K562 (cell line): ENCODE measurements around the gene PADI4. TPM values are rescaled to one million over a fixed set of nuclear protein-coding genes. Genes with fewer than 3 reads are reported as not detected.

Source experiments
- AFF4 ChIP-seq: sonication (generic); formaldehyde crosslinking; IDR thresholded peaks from 2 replicates; pipeline ENCODE4 v1.8.0; 2023; ENCODE audit warnings: mild to moderate bottlenecking, missing genetic modification reagents
- ARNT ChIP-seq, 2 experiments: fragments of 450-650 bp; IDR thresholded peaks; 2 replicates each; pipeline ENCODE4 v1.6.1; 2016; ENCODE audit warnings: mild to moderate bottlenecking in 1 of 2
- FOXJ3 ChIP-seq: sonication (generic); formaldehyde crosslinking; IDR thresholded peaks from 2 replicates; pipeline ENCODE4 v1.4.0; 2020; ENCODE audit warnings: mild to moderate bottlenecking, missing genetic modification reagents
- GATAD2B ChIP-seq: fragments of 450-650 bp; IDR thresholded peaks from 2 replicates; pipeline ENCODE4 v1.6.1; 2017; ENCODE audit warnings: mild to moderate bottlenecking, borderline replicate concordance
- HDAC2 ChIP-seq: fragments of 450-650 bp; IDR thresholded peaks from 2 replicates; pipeline ENCODE4 v1.6.1; 2016; ENCODE audit warnings: mild to moderate bottlenecking
- HNRNPH1 ChIP-seq: fragments of 200-400 bp; formaldehyde crosslinking; optimal IDR thresholded peaks from 2 replicates; pipeline ENCODE3; 2017; ENCODE audit warnings: low read depth, mild to moderate bottlenecking, low read length, moderate library complexity
- KDM5B ChIP-seq: fragments of 200-600 bp; sonication (generic); IDR thresholded peaks from 2 replicates; pipeline ENCODE4 v1.6.1; 2012; ENCODE audit warnings: low read depth, mild to moderate bottlenecking, moderate library complexity, low read length, control low read depth, inconsistent platforms; ENCODE audit not compliant: insufficient replicate concordance
- KHSRP ChIP-seq: fragments of 450-650 bp; IDR thresholded peaks from 2 replicates; pipeline ENCODE4 v1.6.1; 2017
- MEF2D ChIP-seq: conservative IDR thresholded peaks from 2 replicates; pipeline ENCODE4 v1.6.1; 2016; ENCODE audit warnings: low read depth, missing genetic modification characterization, missing compliant biosample characterization
- NFE2L1 ChIP-seq: fragments of 450-650 bp; IDR thresholded peaks from 2 replicates; pipeline ENCODE4 v1.6.1; 2016; ENCODE audit warnings: missing genetic modification characterization, low read depth, mild to moderate bottlenecking, missing compliant biosample characterization, moderate library complexity, borderline replicate concordance
- POLR3G ChIP-seq: IDR thresholded peaks from 2 replicates; pipeline ENCODE4 v1.6.1; 2011; ENCODE audit not compliant: insufficient read length, insufficient replicate concordance; ENCODE audit errors: extremely low read depth
- PTRF ChIP-seq: fragments of 450-650 bp; IDR thresholded peaks from 2 replicates; pipeline ENCODE4 v1.6.1; 2016; ENCODE audit warnings: mild to moderate bottlenecking, missing genetic modification characterization, missing compliant biosample characterization
- UBTF ChIP-seq, 2 experiments: IDR thresholded peaks; 2 replicates each; pipeline ENCODE4 v1.6.1; 2012; ENCODE audit warnings: improper control_type of control experiment in 2 of 2, low read depth in 2 of 2, low read length in 2 of 2, borderline replicate concordance in 1 of 2
- ZNF174 ChIP-seq: fragments of 250-450 bp; sonication (Bioruptor Pico); IDR thresholded peaks from 2 replicates; pipeline ENCODE4 v1.4.0; 2020; ENCODE audit warnings: mild to moderate bottlenecking
- ZNF696 ChIP-seq: fragments of 250-450 bp; sonication (Bioruptor Pico); conservative IDR thresholded peaks from 2 replicates; pipeline ENCODE4 v1.4.0; 2020; ENCODE audit warnings: mild to moderate bottlenecking, moderate library complexity
- ZNF785 ChIP-seq: fragments of 250-450 bp; sonication (Bioruptor Pico); IDR thresholded peaks from 2 replicates; pipeline ENCODE4 v1.4.0; 2020; ENCODE audit warnings: mild to moderate bottlenecking
- polyA plus RNA-seq, 8 experiments: library from polyadenylated mRNA; depleted of rRNA in 4 of 8; stranded (reverse) in 5 of 8; unstranded in 3 of 8; fragments of >200 nt; fragmentation: Nextera tagmentation in 2 of 8; fragmentation: Illumina TruSeq in 1 of 8; extraction: Ambion mirVana in 2 of 8; extraction: Trizol in 1 of 8; gene quantifications; 2 replicates each; pipeline versions ENCODE4 v1.2.1 to v1.2.3, GENCODE V29; 2011 to 2014; ENCODE audit warnings: inconsistent platforms in 1 of 8, missing spikeins in 1 of 8
- total RNA-seq, 7 experiments: library from RNA; depleted of rRNA in 6 of 7; stranded (reverse); fragments of >200 nt in 6 of 7; fragmentation: Illumina TruSeq in 2 of 7; extraction: Trizol in 2 of 7; gene quantifications; 2 replicates each; pipeline versions ENCODE4 v1.2.1 to v1.2.3, GENCODE V29; 2011 to 2021; ENCODE audit warnings: low replicate concordance in 1 of 7
- TF ChIP-seq, protein P1 (sequence below): sonication (generic); formaldehyde crosslinking; IDR thresholded peaks from 2 replicates; pipeline ENCODE4 v1.8.0; 2022; ENCODE audit warnings: missing genetic modification reagents, mild to moderate bottlenecking, moderate library complexity, borderline replicate concordance
- TF ChIP-seq, protein P2 (sequence below): fragments of 250-450 bp; sonication (Bioruptor Pico); IDR thresholded peaks from 2 replicates; pipeline ENCODE4 v1.5.0; 2021

PADI4 gene
- total and polyA plus RNA-seq, 9 of the 15 experiments (the other 6 are each of a cell fraction or from before 2014, with no cell fraction given) = 0.22 to 0.33 TPM; not detected in 7

DNA sequence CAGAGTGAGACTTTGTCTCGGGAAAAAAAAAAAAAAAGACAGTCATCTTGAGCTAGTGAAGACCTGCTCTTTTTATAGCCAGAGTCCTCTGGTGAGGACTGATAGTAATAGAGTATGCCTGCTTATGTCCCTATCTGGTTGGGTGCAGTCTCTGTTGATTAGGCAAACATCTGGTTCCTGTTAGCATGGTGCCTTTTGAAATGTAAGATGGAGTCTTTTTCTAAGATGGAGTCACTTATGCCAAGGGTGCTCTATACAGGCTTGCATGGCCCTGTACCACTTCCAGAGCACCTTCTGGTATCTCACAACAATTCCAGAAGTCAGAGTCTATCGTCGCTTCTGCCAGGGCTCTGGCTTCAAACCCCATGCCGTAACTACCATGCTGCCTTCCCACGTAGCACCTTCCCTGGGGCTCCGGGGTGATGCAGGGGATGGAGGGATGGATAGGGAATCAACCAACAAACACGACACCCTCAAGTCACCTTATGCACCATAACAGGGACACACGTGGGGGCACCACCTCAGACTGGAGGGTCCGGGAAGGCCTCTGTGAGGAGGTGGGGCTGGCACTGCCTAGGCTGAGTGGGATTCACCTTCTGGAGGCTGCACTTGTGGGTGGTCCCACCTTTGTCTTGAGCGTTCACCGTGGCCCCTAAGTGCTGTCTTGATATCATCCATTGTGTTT is 52.4 kb downstream of the PADI4 start (continued):
- TF ChIP-seq AFF4 = no peak
- TF ChIP-seq ARNT (IDR thresholded peaks at IDR 0.05) = peak; percentile 51 to 71; a peak in 2 of 4 replicates
- no peak for TF ChIP-seq HNRNPH1
- TF ChIP-seq, protein P1, sequence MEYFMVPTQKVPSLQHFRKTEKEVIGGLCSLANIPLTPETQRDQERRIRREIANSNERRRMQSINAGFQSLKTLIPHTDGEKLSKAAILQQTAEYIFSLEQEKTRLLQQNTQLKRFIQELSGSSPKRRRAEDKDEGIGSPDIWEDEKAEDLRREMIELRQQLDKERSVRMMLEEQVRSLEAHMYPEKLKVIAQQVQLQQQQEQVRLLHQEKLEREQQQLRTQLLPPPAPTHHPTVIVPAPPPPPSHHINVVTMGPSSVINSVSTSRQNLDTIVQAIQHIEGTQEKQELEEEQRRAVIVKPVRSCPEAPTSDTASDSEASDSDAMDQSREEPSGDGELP (CRISPR knock-in tag) = 0 out of 2 replicates have a peak, but pooled peaks have one; percentile 47
- peak; percentile 92 for TF ChIP-seq ZNF174 (CRISPR knock-in tag)
- peak; percentile 99 for TF ChIP-seq MEF2D
- peak; percentile 79; the same call in 1 of the 2 replicates for TF ChIP-seq ZNF785 (CRISPR knock-in tag)
- peak; percentile 95 for TF ChIP-seq ZNF696 (CRISPR knock-in tag)
- no peak for TF ChIP-seq GATAD2B
- peak; percentile 61; the same call in 1 of the 2 replicates for TF ChIP-seq HDAC2
- TF ChIP-seq KHSRP = no peak; the same call in 1 of the 2 replicates
- TF ChIP-seq, protein P2, sequence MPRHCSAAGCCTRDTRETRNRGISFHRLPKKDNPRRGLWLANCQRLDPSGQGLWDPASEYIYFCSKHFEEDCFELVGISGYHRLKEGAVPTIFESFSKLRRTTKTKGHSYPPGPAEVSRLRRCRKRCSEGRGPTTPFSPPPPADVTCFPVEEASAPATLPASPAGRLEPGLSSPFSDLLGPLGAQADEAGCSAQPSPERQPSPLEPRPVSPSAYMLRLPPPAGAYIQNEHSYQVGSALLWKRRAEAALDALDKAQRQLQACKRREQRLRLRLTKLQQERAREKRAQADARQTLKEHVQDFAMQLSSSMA (CRISPR knock-in tag) = no peak
- TF ChIP-seq POLR3G = no peak
- no peak for TF ChIP-seq FOXJ3
- no peak for TF ChIP-seq UBTF (IDR thresholded peaks at IDR 0.05; ENCODE audit: borderline replicate concordance in 1 of 2, low read depth in 2 of 2, low read length in 2 of 2)
- no peak for TF ChIP-seq KDM5B
- TF ChIP-seq PTRF (tag) = peak; percentile 97
- peak; percentile 89 for TF ChIP-seq NFE2L1 (tag)
